HepG2 (cell line): ENCODE measurements around the gene TPM2.

Source experiments
- GZF1 ChIP-seq: sonication (generic); formaldehyde crosslinking; IDR thresholded peaks from 2 replicates; pipeline ENCODE4 v1.5.1; 2020; ENCODE audit warnings: mild to moderate bottlenecking, missing genetic modification reagents
- MAFF ChIP-seq: IDR thresholded peaks from 2 replicates; pipeline ENCODE4 v1.6.1; 2011; ENCODE audit warnings: low read depth, low read length, improper control_type of control experiment
- POLR2A ChIP-seq, 2 experiments: IDR thresholded peaks; 2 replicates each; pipeline ENCODE4 v1.6.1; 2011; ENCODE audit warnings: low read depth in 2 of 2, low read length in 2 of 2, mild to moderate bottlenecking in 1 of 2, moderate library complexity in 1 of 2; ENCODE audit not compliant: insufficient read depth in 1 of 2
- RAD21 ChIP-seq: fragments of 450-650 bp; formaldehyde crosslinking; IDR thresholded peaks from 2 replicates; pipeline ENCODE4 v1.5.0; 2020; ENCODE audit warnings: mild to moderate bottlenecking
- RBM39 ChIP-seq: fragments of 200-400 bp; formaldehyde crosslinking; IDR thresholded peaks from one replicate; pipeline ENCODE4 v1.6.1; 2018; ENCODE audit warnings: antibody characterized with exemption, mild to moderate bottlenecking, low read depth, low read length; ENCODE audit not compliant: poor library complexity, severe bottlenecking
- SOX5 ChIP-seq: IDR thresholded peaks from 2 replicates; pipeline ENCODE4 v1.6.1; 2016; ENCODE audit warnings: borderline replicate concordance
- TBX3 ChIP-seq: fragments of 450-650 bp; IDR thresholded peaks from 2 replicates; pipeline ENCODE4 v1.6.1; 2017; ENCODE audit warnings: antibody characterized with exemption, mild to moderate bottlenecking, inconsistent platforms, borderline replicate concordance

DNA sequence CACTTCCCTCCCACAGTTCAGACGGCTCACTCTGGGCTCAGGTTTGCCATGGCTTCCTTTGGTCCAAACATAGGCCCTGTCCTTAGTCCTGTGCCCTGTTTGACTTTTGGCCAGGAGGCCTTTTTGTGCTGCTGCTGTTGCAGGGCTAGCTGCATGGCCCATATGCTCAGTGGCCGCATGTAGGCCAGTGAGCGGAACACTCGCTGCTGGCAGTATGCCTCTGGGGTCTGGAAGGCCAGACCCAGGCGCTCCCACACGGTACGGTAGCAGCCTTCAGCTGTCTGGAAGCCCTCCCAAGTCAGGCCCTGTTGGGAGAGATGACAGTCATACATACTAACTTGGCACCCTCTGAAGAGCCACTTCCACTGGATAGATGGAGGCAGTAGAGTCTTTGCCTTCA is 47.4 kb upstream of the TPM2 start:
- TF ChIP-seq MAFF = no peak
- TF ChIP-seq TBX3 = no peak
- TF ChIP-seq GZF1 (CRISPR knock-in tag) = no peak
- no peak for TF ChIP-seq RBM39
- no peak for TF ChIP-seq SOX5
- no peak for TF ChIP-seq POLR2A (IDR thresholded peaks at IDR 0.05; ENCODE audit: insufficient read depth in 1 of 2, low read depth in 2 of 2, low read length in 2 of 2)
- no peak for TF ChIP-seq RAD21 (CRISPR knock-in tag)
